Neural progenitor cell (in vitro differentiated cells): ENCODE data around the gene EIPR1. TPM values are rescaled to one million over a fixed set of nuclear protein-coding genes. Genes with fewer than 3 reads are reported as not detected.

Source experiments
- DNase-seq: peaks from one replicate; pipeline ENCODE4 v3.0.0-alpha.2; 2016; ENCODE audit warnings: low spot score
- H2AFZ ChIP-seq: fragments of 200-600 bp; sonication (generic); replicated peaks from 2 replicates; pipeline ENCODE4 v1.6.1; 2016; ENCODE audit warnings: antibody characterized with exemption
- H3F3A ChIP-seq: fragments of 200-600 bp; sonication (generic); 2 replicates; pipeline ENCODE4 v1.6.1; 2016; ENCODE audit warnings: antibody characterized with exemption, low read depth
- H3K27ac ChIP-seq: fragments of 200-600 bp; sonication (generic); 2 replicates; pipeline ENCODE4 v1.5.1; 2016; ENCODE audit warnings: mild to moderate bottlenecking
- H3K27me3 ChIP-seq: fragments of 200-600 bp; sonication (generic); 2 replicates; pipeline ENCODE4 v1.6.1; 2016; ENCODE audit warnings: mild to moderate bottlenecking, moderate library complexity
- H3K36me3 ChIP-seq: fragments of 200-600 bp; sonication (generic); 2 replicates; pipeline ENCODE4 v1.5.1; 2016
- H3K4me1 ChIP-seq: fragments of 200-600 bp; sonication (generic); 2 replicates; pipeline ENCODE4 v1.6.1; 2016; ENCODE audit warnings: mixed run types
- H3K4me2 ChIP-seq: fragments of 200-600 bp; sonication (generic); 2 replicates; pipeline ENCODE4 v1.6.1; 2016
- H3K4me3 ChIP-seq: fragments of 200-600 bp; sonication (generic); 2 replicates; pipeline ENCODE4 v1.5.1; 2016
- H3K79me2 ChIP-seq: fragments of 200-600 bp; sonication (generic); 2 replicates; pipeline ENCODE4 v1.6.1; 2016; ENCODE audit warnings: low read depth
- H3K9ac ChIP-seq: fragments of 200-600 bp; sonication (generic); 2 replicates; pipeline ENCODE4 v1.6.1; 2016
- H3K9me3 ChIP-seq: fragments of 200-600 bp; sonication (generic); 2 replicates; pipeline ENCODE4 v1.5.1; 2016; ENCODE audit warnings: low read depth
- H4K20me1 ChIP-seq: fragments of 200-600 bp; sonication (generic); 2 replicates; pipeline ENCODE4 v1.6.1; 2016; ENCODE audit warnings: low read depth
- H3K27ac Mint-ChIP-seq: 3 replicates; pipeline ENCODE4 v1.8.0; 2021; ENCODE audit warnings: mixed read lengths
- H3K27me3 Mint-ChIP-seq: 2 replicates; pipeline ENCODE4 v1.8.0; 2022; ENCODE audit warnings: low read depth, mild to moderate bottlenecking, inconsistent platforms, moderate library complexity, mixed read lengths; ENCODE audit not compliant: insufficient read depth
- H3K36me3 Mint-ChIP-seq: 3 replicates; pipeline ENCODE4 v1.8.0; 2021; ENCODE audit warnings: mixed read lengths
- H3K4me1 Mint-ChIP-seq: 3 replicates; pipeline ENCODE4 v1.8.0; 2021; ENCODE audit warnings: mixed read lengths
- H3K4me3 Mint-ChIP-seq: 3 replicates; pipeline ENCODE4 v1.8.0; 2021; ENCODE audit warnings: mild to moderate bottlenecking, moderate library complexity, mixed read lengths
- H3K9me3 Mint-ChIP-seq: 3 replicates; pipeline ENCODE4 v1.8.0; 2020; ENCODE audit warnings: mixed read lengths
- EZH2 ChIP-seq: fragments of 200-600 bp; sonication (generic); IDR thresholded peaks from 2 replicates; pipeline ENCODE4 v1.6.1; 2017; ENCODE audit warnings: antibody characterized with exemption, mild to moderate bottlenecking, moderate library complexity
- EZH2phosphoT487 ChIP-seq: fragments of 200-600 bp; sonication (generic); IDR thresholded peaks from 2 replicates; pipeline ENCODE4 v1.6.1; 2017; ENCODE audit warnings: antibody characterized with exemption
- total RNA-seq: library from RNA; depleted of rRNA; stranded (reverse); fragments of >200 nt; gene quantifications from 2 replicates; pipeline ENCODE4 v1.2.3, GENCODE V29; 2015; ENCODE audit warnings: low replicate concordance
- TF ChIP-seq, protein P1 (sequence below): fragments of 200-600 bp; sonication (generic); IDR thresholded peaks from 2 replicates; pipeline ENCODE4 v1.5.1; 2017; ENCODE audit warnings: antibody characterized with exemption, mild to moderate bottlenecking

EIPR1 gene
- total RNA-seq, 1 donor from 2014 or later, result 57.1 TPM

DNA sequence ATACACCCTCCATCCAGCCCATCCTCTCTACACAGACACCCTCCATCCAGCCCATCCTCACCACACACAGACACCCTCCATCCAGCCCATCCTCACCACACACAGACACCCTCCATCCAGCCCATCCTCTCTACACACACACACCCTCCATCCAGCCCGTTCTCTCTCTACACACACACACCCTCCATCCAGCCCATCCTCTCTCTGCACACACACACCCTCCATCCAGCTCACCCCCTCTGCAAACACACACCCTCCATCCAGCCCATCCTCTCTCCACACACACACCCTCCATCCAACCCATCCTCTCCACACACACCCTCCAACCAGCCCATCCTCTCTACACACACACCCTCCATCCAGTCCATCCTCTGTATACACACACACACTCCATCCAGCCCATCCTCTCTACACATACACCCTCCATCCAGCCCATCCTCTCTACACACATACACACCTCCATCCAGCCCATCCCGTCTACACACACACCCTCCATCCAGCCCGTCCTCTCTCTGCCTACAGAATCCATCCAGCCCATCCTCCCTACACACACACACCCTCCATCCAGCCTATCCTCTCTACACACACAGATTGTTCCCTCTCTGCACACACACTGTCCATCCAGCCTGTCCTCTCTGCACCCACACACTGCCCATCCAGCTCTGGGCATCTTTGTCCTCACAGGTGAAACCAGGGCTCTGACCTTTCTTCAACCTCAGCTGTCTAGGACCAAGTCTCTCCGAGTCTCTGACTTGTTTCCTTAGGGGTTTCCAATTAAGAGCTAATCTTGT is 81.2 kb downstream of the EIPR1 start:
- H3K27ac ChIP-seq, result no peak overlapping the region
- TF ChIP-seq, protein P1, sequence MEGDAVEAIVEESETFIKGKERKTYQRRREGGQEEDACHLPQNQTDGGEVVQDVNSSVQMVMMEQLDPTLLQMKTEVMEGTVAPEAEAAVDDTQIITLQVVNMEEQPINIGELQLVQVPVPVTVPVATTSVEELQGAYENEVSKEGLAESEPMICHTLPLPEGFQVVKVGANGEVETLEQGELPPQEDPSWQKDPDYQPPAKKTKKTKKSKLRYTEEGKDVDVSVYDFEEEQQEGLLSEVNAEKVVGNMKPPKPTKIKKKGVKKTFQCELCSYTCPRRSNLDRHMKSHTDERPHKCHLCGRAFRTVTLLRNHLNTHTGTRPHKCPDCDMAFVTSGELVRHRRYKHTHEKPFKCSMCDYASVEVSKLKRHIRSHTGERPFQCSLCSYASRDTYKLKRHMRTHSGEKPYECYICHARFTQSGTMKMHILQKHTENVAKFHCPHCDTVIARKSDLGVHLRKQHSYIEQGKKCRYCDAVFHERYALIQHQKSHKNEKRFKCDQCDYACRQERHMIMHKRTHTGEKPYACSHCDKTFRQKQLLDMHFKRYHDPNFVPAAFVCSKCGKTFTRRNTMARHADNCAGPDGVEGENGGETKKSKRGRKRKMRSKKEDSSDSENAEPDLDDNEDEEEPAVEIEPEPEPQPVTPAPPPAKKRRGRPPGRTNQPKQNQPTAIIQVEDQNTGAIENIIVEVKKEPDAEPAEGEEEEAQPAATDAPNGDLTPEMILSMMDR, result no peak
- TF ChIP-seq EZH2phosphoT487 (no peak), EZH2 (no peak)
- no peak overlapping the region for H3K4me3 ChIP-seq
- H3K4me1 ChIP-seq, result peaks cover 18% of the 10 kb centered on the region
- H3K9me3 ChIP-seq, result no peaks in the 10 kb centered on the region
- H3K4me2 ChIP-seq, result peak overlapping the region; percentile 28
- Mint-ChIP-seq H3K4me1 (peaks cover 38% of the 10 kb centered on the region), H3K36me3 (peaks cover 8% of the 10 kb centered on the region), H3K27ac (no peak overlapping the region), H3K9me3 (no peaks in the 10 kb centered on the region), H3K27me3 (peaks cover 11% of the 10 kb centered on the region), H3K4me3 (no peak overlapping the region)
- no peaks in the 10 kb centered on the region for H3K79me2 ChIP-seq
- H3F3A ChIP-seq, result peaks cover 9% of the 10 kb centered on the region
- H3K27me3 ChIP-seq, result no peaks in the 10 kb centered on the region
- no peak overlapping the region for H2AFZ ChIP-seq
- peaks cover 58% of the 10 kb centered on the region for H4K20me1 ChIP-seq
- no peak for DNase-seq
- no peak overlapping the region for H3K9ac ChIP-seq
- H3K36me3 ChIP-seq, result no peaks in the 10 kb centered on the region

DNA sequence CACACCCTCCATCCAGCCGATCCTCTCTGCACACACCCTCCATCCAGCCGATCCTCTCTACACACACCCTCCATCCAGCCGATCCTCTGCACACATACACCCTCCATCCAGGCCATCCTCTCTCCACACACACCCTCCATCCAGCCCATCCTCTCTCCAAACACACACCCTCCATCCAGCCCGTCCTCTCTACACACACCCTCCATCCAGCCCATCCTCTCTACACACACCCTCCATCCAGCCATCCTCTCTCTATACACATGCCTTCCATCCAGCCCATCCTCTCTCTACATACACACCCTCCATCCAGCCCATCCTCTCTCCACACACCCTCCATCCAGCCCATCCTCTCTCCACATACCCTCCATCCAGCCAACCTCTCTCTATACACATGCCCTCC is 83.1 kb downstream of the EIPR1 start:
- no peak overlapping the region for H3K9ac ChIP-seq
- Mint-ChIP-seq H3K4me1 (peaks cover 38% of the 10 kb centered on the region), H3K36me3 (peaks cover 5% of the 10 kb centered on the region), H3K4me3 (no peak overlapping the region), H3K27ac (no peak overlapping the region), H3K27me3 (peaks cover 11% of the 10 kb centered on the region), H3K9me3 (peaks cover 1% of the 10 kb centered on the region)
- H3K27ac ChIP-seq, result no peak overlapping the region
- no peak for DNase-seq
- TF ChIP-seq EZH2 (no peak), EZH2phosphoT487 (no peak)
- TF ChIP-seq, protein P1, result no peak
- H3F3A ChIP-seq, result peaks cover 9% of the 10 kb centered on the region
- no peaks in the 10 kb centered on the region for H3K9me3 ChIP-seq
- no peak overlapping the region for H2AFZ ChIP-seq
- no peaks in the 10 kb centered on the region for H3K36me3 ChIP-seq
- no peak overlapping the region for H3K4me2 ChIP-seq
- peaks cover 18% of the 10 kb centered on the region for H3K4me1 ChIP-seq
- H4K20me1 ChIP-seq, result peaks cover 68% of the 10 kb centered on the region
- no peak overlapping the region for H3K4me3 ChIP-seq
- no peaks in the 10 kb centered on the region for H3K27me3 ChIP-seq
- no peaks in the 10 kb centered on the region for H3K79me2 ChIP-seq

GRCh38 chr2:3294069-3294468 is 83.5 kb downstream of the EIPR1 start:
- TF ChIP-seq, protein P1, result no peak
- TF ChIP-seq EZH2phosphoT487 (no peak), EZH2 (no peak)
- Histone ChIP-seq H3K27ac (no peak overlapping the region), H3K36me3 (no peaks in the 10 kb centered on the region)

More at GRCh38 chr2:3294069-3294468, 83.5 kb downstream of the EIPR1 start:
- Histone ChIP-seq H3K9me3 (no peaks in the 10 kb centered on the region), H3K4me3 (no peak overlapping the region), H3K79me2 (peaks cover 3% of the 10 kb centered on the region), H3K27me3 (no peaks in the 10 kb centered on the region), H3F3A (peaks cover 9% of the 10 kb centered on the region), H3K9ac (no peak overlapping the region), H2AFZ (no peak overlapping the region), H4K20me1 (peaks cover 66% of the 10 kb centered on the region), H3K4me1 (peaks cover 18% of the 10 kb centered on the region), H3K4me2 (no peak overlapping the region)
- H3K36me3 Mint-ChIP-seq, result peaks cover 5% of the 10 kb centered on the region
- H3K27ac Mint-ChIP-seq, result no peak overlapping the region
- no peak overlapping the region for H3K4me3 Mint-ChIP-seq
- H3K4me1 Mint-ChIP-seq, result peaks cover 39% of the 10 kb centered on the region
- DNase-seq, result no peak
- H3K9me3 Mint-ChIP-seq, result peaks cover 1% of the 10 kb centered on the region
- H3K27me3 Mint-ChIP-seq, result peaks cover 11% of the 10 kb centered on the region
